MM.1S (cell line): ENCODE measurements around the gene FGF12.

Source experiments
- CTCF ChIP-seq: fragments of 300-600 bp; sonication (generic); IDR thresholded peaks from 2 replicates; pipeline ENCODE4 v1.5.1; 2016; ENCODE audit warnings: antibody characterized with exemption, low read length, mixed read lengths
- EZH2 ChIP-seq: fragments of 300-600 bp; sonication (generic); optimal IDR thresholded peaks from 2 replicates; pipeline ENCODE3; 2017; ENCODE audit warnings: low read depth, mild to moderate bottlenecking, antibody characterized with exemption, low read length, mixed read lengths
- EZH2phosphoT487 ChIP-seq: fragments of 300-600 bp; sonication (generic); IDR thresholded peaks from 2 replicates; pipeline ENCODE4 v1.6.1; 2018; ENCODE audit warnings: antibody characterized with exemption, low read length

- TF ChIP-seq CTCF (no peak), EZH2 (no peak), EZH2phosphoT487 (no peak)
These were observed 533.3 kb downstream of the FGF12 start for GRCh38 chr3:192194085-192194484.
